Loucy (cell line): Measurements from ENCODE around the gene ARL2.

Experiments used
- EZH2phosphoT487 ChIP-seq: fragments of 200-600 bp; IDR thresholded peaks from 2 replicates; pipeline ENCODE4 v1.6.1; 2018; ENCODE audit warnings: antibody characterized with exemption, mild to moderate bottlenecking, moderate library complexity, borderline replicate concordance
- TF ChIP-seq, protein P1 (sequence below): fragments of 200-600 bp; sonication (generic); conservative IDR thresholded peaks from 2 replicates; pipeline ENCODE4 v1.5.1; 2014; ENCODE audit warnings: mild to moderate bottlenecking, antibody characterized with exemption, low read length

DNA sequence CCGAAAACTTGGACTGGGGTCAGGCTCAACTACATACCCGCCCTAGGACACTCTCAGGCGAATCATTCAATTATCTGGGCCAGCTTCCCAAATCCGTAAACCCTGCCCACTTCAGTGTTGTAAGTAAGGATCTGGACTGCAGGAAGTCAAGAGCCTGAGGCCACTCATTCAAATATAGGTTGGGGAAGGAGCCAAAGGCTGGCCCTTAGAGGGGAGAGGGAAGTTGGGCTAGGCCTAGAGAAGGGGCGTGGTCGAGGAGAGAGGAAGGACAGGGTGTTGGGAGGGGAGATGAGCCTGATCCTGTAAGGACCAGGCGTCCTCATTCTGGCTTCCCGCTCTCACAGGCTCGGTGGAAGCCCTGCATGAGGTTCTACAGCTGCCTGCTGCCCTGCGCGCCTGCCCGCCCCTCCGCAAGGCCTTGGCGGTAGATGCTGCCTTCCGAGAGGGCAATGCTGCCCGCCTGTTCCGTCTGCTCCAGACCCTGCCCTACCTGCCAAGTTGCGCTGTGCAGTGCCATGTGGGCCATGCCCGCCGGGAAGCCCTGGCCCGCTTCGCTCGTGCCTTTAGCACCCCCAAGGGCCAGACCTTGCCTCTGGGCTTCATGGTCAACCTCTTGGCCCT, 30.0 kb downstream of the ARL2 start:
- TF ChIP-seq, protein P1, sequence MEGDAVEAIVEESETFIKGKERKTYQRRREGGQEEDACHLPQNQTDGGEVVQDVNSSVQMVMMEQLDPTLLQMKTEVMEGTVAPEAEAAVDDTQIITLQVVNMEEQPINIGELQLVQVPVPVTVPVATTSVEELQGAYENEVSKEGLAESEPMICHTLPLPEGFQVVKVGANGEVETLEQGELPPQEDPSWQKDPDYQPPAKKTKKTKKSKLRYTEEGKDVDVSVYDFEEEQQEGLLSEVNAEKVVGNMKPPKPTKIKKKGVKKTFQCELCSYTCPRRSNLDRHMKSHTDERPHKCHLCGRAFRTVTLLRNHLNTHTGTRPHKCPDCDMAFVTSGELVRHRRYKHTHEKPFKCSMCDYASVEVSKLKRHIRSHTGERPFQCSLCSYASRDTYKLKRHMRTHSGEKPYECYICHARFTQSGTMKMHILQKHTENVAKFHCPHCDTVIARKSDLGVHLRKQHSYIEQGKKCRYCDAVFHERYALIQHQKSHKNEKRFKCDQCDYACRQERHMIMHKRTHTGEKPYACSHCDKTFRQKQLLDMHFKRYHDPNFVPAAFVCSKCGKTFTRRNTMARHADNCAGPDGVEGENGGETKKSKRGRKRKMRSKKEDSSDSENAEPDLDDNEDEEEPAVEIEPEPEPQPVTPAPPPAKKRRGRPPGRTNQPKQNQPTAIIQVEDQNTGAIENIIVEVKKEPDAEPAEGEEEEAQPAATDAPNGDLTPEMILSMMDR = no peak
- no peak for TF ChIP-seq EZH2phosphoT487
